Hair follicular keratinocyte (primary cell): ENCODE measurements around the gene COPG2. TPM values are rescaled to one million over a fixed set of nuclear protein-coding genes. Genes with fewer than 3 reads are reported as not detected.

Experiments used
- total RNA-seq: library from RNA; depleted of rRNA; stranded (reverse); fragments of >200 nt; gene quantifications from 2 replicates; pipeline ENCODE4 v1.2.3, GENCODE V29; 2015

COPG2 gene
- total RNA-seq = 20.8 and 27.3 TPM in 2 replicates

DNA sequence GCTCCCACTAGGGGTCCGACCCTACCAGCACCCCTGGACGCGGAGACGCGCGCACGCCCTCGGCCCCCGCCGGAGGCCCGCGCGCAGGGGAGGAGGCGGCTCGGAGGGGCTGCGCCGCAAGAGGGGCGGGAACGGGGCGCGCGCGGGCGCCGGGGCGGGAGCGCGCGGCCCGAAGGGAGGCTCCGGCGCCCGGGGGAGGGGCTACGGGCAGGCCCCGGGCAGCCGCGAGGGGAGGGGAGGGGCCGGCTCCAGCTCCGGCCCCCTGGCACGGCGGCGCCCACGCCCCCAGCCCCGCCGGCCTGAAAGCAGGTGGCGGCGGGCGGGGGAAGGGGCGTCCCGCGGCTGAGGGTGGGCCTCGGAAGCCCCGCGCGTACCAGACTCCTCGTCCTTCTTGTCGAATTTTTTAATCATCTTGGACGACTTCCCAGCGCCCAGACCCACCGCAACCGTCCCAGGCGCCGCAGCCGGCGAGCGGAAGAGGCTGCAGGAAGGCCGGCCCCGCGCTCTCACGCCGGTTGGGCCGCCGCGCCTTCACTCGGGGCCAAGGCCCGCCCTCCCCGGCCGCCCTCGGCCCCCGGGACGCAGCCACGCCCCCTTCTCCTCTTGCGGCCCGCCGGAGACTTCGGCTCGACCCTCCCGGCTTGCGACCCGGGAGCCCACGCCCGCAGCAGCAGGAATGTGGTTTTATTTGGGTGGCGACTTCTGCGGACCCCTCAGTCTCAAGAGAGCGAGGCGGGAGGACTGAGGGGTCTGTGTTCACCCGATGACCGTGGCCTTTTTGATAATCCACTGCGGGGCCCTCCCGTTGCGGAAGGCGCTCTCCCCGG is at the start of gene COPG2:
Gene COPG2, minus strand, starts transcription at position 491 of the 827 bp plus-strand sequence. Its CDS starts 80 bp downstream, at position 411.

GRCh38 chr7:130491841-130492522 is 176.6 kb downstream of the COPG2 start, which contains the start of gene MEST:
TSS of gene MEST (plus strand) at chr7:130492085. CDS start at chr7:130492314, 229 bp downstream.

Other genes starting within 250 kb of the COPG2 start
- 9.2 and 19.4 TPM in 2 replicates for gene CEP41, start 227.7 kb downstream of the COPG2 start, total RNA-seq
- gene MEST, start 176.7 kb downstream of the COPG2 start, total RNA-seq = 5.6 and 20.4 TPM in 2 replicates
- gene TSGA13, start 17.8 kb upstream of the COPG2 start, total RNA-seq = not detected in 2 replicates
- not detected in 2 replicates for gene KLF14, start 65.5 kb upstream of the COPG2 start, total RNA-seq